HG02852 (cell line): ENCODE measurements around the gene DDOST.
"Not testable (repeated sequence)": the region's sequence is repeated elsewhere in the genome, so short reads cannot be mapped to it uniquely, and the experiment has no call there.

Experiments
- ATAC-seq: cut with Tn5 transposase; IDR thresholded peaks from one replicate; pipeline ENCODE4 v1.9.1; 2021; ENCODE audit warnings: mild to moderate bottlenecking, moderate library complexity; ENCODE audit not compliant: unreplicated experiment

Gene DDOST

GRCh38 chr1:20693623-20694022 is 32.5 kb upstream of the DDOST start:
- ATAC-seq: no peak

- no peak for ATAC-seq
These were observed 30.7 kb upstream of the DDOST start for GRCh38 chr1:20691872-20692271.

DNA sequence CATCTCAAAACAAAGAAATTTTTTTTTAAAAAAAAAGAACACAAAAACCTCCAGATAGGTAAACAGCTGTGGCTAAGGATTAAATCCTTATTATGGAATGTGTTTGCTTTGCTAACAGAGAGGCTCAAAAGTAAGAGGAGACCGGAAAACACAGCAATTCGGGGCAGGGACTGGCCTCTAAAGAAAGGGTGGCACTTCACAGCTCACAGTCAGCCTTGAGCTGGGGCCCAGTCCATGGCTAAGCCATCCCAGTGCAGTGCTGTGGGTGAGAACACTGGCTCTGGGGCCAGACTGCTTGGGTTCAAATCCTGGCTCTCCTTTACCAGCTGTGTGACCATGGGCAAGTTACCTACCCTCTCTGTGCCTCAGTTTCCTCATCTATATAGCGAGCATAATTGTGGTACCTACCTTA is 28.5 kb upstream of the DDOST start:
- no peak for ATAC-seq

DNA sequence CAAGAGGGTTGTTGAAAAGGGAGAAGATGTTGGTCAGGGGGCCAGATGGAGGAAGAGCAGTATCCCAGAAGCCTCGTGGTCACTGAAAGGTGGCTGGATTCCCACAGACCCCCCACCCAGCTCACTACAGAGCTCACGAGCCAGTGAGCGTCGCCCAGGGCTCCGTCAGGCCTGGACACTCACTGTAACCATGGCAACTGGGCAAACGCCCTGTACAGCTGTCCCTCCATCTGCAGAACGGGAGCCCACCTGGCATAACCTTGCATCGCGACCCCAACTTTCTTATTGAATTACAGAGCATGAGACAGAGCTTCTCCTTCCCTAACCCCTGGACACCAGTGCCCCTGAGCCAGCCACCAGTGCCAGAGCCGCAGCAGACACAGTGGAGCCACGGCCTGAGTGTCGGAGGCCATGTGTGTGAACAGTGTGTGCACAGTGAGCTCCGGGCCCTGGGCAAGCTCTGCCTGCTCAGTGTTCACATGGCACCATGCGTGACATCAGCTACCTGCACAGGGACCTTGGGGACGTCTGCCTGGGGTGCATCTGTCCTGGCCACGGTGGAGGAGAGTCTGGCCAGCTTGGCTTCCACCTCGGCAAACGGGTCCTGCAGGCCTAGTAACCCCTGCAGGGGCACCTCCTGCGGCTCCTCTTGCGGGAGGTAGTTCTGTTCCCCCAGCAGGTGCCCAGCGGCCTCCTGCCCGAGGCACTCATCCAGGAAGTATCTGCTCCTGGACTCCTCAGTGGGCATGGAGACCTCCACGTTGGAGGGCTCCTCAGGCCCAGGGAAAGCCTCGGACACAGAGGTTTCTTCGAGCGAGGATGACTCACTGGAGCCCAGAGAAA is 25.9 kb upstream of the DDOST start:
- ATAC-seq: no peak

GRCh38 chr1:20685741-20686140 is 24.6 kb upstream of the DDOST start:
- no peak for ATAC-seq

GRCh38 chr1:20685099-20685662 is 24.0 kb upstream of the DDOST start:
- no peak for ATAC-seq

DNA sequence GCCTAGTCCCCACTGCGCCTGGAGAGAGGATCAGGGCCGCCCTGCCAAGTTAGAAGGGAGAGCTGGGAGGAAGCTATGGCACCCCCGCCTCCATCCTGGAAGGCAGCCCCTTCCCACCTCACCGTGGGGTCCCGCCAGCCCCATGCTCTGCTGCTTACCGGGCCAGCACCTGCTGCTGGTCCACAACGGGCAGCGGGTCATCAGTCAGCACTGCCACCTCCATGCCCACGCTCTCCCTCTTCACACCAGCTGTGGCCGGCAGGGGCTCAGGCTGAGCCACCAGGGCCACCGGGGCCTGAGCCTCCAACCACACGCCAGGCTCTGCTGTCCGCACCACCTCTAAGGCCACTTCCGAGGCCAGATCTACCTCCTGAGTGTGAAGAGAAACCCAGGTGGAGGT is 23.5 kb upstream of the DDOST start:
- ATAC-seq: no peak

- ATAC-seq: no peak
These were observed 23.0 kb upstream of the DDOST start for GRCh38 chr1:20684050-20684620.

GRCh38 chr1:20683614-20684013 is 22.4 kb upstream of the DDOST start:
- ATAC-seq: no peak

DNA sequence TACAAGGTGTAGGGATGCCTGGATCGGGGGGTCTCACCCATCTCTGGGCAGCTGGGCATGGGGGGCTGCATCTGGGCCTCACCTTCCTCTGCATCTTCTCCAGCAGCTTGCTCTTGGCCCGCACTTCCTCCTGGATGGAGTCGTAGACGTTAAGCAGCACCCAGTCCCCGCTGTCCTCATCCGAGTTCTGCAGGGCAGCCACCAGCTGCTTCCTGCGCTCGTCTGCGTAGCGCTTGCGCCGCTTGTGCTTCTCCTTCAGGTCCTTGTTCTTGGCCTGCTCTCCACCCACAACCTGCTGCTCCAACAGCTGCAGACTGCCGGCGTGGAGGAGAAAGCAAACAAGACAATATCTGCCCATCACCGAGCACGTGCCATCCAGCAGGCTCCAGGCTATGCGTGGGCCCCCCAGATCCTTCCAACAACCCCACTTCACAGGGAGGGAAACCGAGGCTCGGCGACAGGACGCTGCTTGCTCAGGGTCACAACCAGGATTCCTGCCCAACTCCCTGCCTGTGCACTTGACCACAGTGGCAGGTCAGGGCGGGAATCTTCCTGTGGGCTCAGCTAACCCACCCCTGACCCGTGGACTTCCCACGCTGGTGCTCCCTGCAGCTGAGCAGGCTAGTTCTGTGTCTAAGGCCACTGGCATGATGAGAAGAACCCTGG is 21.5 kb upstream of the DDOST start:
- ATAC-seq: no peak

- ATAC-seq: no peak
These were observed 20.8 kb upstream of the DDOST start for GRCh38 chr1:20681999-20682398.

- ATAC-seq: no peak
These were observed 19.1 kb upstream of the DDOST start for GRCh38 chr1:20680269-20680668.

DNA sequence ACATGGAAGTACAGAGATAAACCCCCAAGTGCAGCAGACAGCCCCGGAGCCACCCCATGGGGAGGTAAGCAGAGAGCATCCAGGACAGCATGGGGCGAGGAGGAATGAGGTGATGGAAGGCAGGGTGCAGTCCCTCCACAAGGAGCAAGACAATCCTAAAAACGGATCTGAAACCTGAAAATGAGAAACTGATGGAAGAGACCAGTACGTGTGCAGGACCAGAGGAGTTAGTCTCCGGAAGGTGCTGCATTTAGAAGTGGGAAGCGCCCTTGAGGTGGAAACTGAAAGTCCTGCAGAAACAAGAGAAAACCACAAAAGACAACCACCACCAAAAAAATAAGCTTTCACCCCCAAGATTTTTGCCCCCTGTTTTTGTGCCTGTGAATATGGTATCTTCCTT is 17.4 kb upstream of the DDOST start:
- no peak for ATAC-seq

DNA sequence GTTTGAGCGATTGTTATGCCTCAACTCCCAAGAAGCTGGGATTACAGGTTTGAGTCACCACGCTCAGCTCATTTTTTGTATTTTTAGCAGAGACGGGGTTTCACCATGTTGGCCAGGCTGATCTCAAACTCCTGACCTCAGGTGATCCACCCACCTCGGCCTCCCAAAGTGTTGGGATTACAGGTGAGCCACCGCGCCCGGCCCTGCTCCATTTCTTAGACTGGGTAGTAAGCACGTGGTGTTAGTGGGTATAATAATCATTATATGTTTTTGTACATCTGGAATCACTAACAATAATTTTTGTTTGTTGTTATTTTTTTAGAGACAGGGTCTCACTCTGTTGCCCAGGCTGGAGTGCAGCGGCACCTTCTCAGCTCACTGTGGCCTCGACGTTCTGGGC is 12.5 kb upstream of the DDOST start:
- ATAC-seq: not testable (repeated sequence)

- ATAC-seq: no peak
These were observed 11.1 kb upstream of the DDOST start for GRCh38 chr1:20672265-20672632.

DNA sequence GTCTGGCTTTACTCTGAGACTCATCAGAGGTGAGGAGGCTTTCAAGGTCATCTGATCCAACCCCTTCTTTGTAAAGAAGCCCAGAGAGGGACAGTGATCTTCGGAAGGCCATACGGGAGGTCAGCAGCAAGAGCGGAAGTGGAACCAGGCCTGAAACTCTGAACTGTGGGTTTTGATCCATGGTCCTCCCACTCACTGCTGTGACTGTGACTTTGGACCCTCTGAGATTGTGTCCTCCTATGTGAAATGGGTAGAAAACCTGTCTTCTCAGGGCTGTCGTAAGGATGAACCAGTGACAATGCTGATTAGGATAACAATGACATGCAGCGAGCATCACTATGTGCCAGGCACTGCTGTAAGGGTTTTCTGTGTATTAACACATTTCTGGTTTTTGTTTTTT is 9.8 kb upstream of the DDOST start:
- ATAC-seq: no peak

GRCh38 chr1:20668581-20668980 is 7.4 kb upstream of the DDOST start:
- ATAC-seq: no peak

GRCh38 chr1:20666804-20667203 is 5.6 kb upstream of the DDOST start:
- ATAC-seq: no peak

- no peak for ATAC-seq
These were observed 5.0 kb upstream of the DDOST start for GRCh38 chr1:20666146-20666545.

- no peak for ATAC-seq
These were observed 4.6 kb upstream of the DDOST start for GRCh38 chr1:20665726-20666125.

DNA sequence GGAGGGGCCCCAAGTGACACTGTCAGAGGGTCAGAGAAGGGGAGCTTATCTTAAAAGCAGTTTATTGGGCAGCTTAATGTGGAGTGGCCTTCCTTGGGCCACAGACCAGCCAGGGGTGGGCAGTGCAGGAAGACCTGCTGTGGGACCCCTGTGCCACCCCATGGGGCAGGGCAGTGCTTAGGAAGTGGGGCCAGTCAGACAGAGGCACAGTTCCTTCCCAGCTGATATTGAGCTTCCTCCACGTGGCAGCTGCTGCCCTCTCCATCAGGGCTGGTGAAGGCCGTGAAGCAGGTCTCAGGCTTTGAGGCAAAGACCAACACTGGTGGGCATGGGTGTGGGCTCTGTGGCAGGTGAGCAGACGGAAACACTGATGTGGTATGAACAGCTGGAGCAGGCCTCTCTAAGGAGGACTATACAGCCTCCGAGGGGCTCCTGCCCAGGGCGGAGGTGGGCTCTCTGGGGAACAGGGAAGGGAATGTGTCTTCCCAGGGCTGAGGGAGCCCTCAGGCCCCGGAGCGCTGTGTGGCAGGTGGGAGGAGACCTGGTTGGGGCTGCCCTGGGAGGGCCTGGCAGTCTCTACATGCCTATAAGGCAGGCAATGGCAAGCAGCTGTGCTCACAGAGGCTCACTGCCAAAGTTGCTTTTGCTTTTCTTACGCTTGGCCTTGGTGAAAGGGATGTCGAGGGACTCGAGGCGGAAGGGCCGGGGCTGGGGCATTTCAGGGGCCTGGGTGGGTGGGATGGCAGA is 3.0 kb upstream of the DDOST start:
- ATAC-seq: no peak
